K562 (cell line): ENCODE measurements around the gene MEIS1. TPM values are rescaled to one million over a fixed set of nuclear protein-coding genes. Genes with fewer than 3 reads are reported as not detected.

Experiments
- CCNT2 ChIP-seq: IDR thresholded peaks from 2 replicates; pipeline ENCODE4 v1.6.1; 2011; ENCODE audit warnings: borderline replicate concordance, low read depth, mild to moderate bottlenecking, moderate library complexity, mixed read lengths, low read length; ENCODE audit not compliant: insufficient read length; ENCODE audit errors: extremely low read depth
- KDM4B ChIP-seq, 2 experiments: fragments of 450-650 bp in 1 of 2; sonication (generic) in 1 of 2; IDR thresholded peaks; 2 replicates each; pipeline ENCODE4 v1.6.1; 2016 to 2017; ENCODE audit warnings: borderline replicate concordance in 2 of 2, antibody characterized with exemption in 1 of 2, low read depth in 1 of 2, mild to moderate bottlenecking in 1 of 2
- KLF10 ChIP-seq: fragments of 250-450 bp; sonication (Bioruptor Pico); IDR thresholded peaks from 2 replicates; pipeline ENCODE4 v1.6.1; 2021; ENCODE audit warnings: matching md5 sums
- MAZ ChIP-seq, 2 experiments: fragments of 450-650 bp in 1 of 2; sonication (generic) in 1 of 2; formaldehyde crosslinking; IDR thresholded peaks in 1 of 2; conservative IDR thresholded peaks in 1 of 2; 2 replicates each; pipeline versions ENCODE4 v1.4.0 to v1.5.0; 2020; ENCODE audit warnings: mild to moderate bottlenecking in 1 of 2, missing genetic modification reagents in 1 of 2
- MCM3 ChIP-seq: fragments of 450-650 bp; IDR thresholded peaks from 2 replicates; pipeline ENCODE4 v1.6.1; 2016
- MEIS2 ChIP-seq: fragments of 450-650 bp; IDR thresholded peaks from 2 replicates; pipeline ENCODE4 v1.6.1; 2014; ENCODE audit warnings: mild to moderate bottlenecking; ENCODE audit not compliant: partially characterized antibody
- NR2C2 ChIP-seq, 2 experiments: fragments of 200-800 bp in 1 of 2; sonication (Bioruptor generic) in 1 of 2; sonication (generic) in 1 of 2; formaldehyde crosslinking in 1 of 2; IDR thresholded peaks; 2 replicates each; pipeline versions ENCODE4 v1.6.1 to v1.8.0; 2016 to 2022; ENCODE audit warnings: mild to moderate bottlenecking in 1 of 2, missing compliant biosample characterization in 1 of 2, missing genetic modification characterization in 1 of 2, missing genetic modification reagents in 1 of 2
- PRDM10 ChIP-seq: fragments of 450-650 bp; IDR thresholded peaks from 2 replicates; pipeline ENCODE4 v1.6.1; 2018; ENCODE audit not compliant: partially characterized antibody
- ZFPM2 ChIP-seq: fragments of 250-450 bp; sonication (Bioruptor Pico); IDR thresholded peaks from 2 replicates; pipeline ENCODE4 v1.5.1; 2022; ENCODE audit warnings: mild to moderate bottlenecking
- ZNF407 ChIP-seq: fragments of 450-650 bp; IDR thresholded peaks from 2 replicates; pipeline ENCODE4 v1.6.1; 2016; ENCODE audit warnings: low read depth
- polyA plus RNA-seq, 8 experiments: library from polyadenylated mRNA; depleted of rRNA in 4 of 8; stranded (reverse) in 5 of 8; unstranded in 3 of 8; fragments of >200 nt; fragmentation: Nextera tagmentation in 2 of 8; fragmentation: Illumina TruSeq in 1 of 8; extraction: Ambion mirVana in 2 of 8; extraction: Trizol in 1 of 8; gene quantifications; 2 replicates each; pipeline versions ENCODE4 v1.2.1 to v1.2.3, GENCODE V29; 2011 to 2014; ENCODE audit warnings: inconsistent platforms in 1 of 8, missing spikeins in 1 of 8
- total RNA-seq, 7 experiments: library from RNA; depleted of rRNA in 6 of 7; stranded (reverse); fragments of >200 nt in 6 of 7; fragmentation: Illumina TruSeq in 2 of 7; extraction: Trizol in 2 of 7; gene quantifications; 2 replicates each; pipeline versions ENCODE4 v1.2.1 to v1.2.3, GENCODE V29; 2011 to 2021; ENCODE audit warnings: low replicate concordance in 1 of 7

MEIS1 gene
- total and polyA plus RNA-seq, 9 of the 15 experiments (the other 6 are each of a cell fraction or from before 2014, with no cell fraction given), result 2.3 to 9.0 (median 5.9) TPM

GRCh38 chr2:66566726-66567399 is 131.9 kb downstream of the MEIS1 start (continued):
- TF ChIP-seq MAZ (CRISPR knock-in tag; conservative IDR thresholded peaks at IDR 0.05 in 1 of 2, IDR thresholded peaks at IDR 0.05 in 1 of 2), result no peak
- no peak for TF ChIP-seq ZFPM2 (CRISPR knock-in tag)
- no peak for TF ChIP-seq NR2C2 (CRISPR knock-in tag; IDR thresholded peaks at IDR 0.05)
- peak; percentile 41 for TF ChIP-seq NR2C2 (tag; IDR thresholded peaks at IDR 0.05)
- TF ChIP-seq CCNT2, result no peak
- no peak for TF ChIP-seq KLF10 (CRISPR knock-in tag)
- TF ChIP-seq PRDM10, result peak; percentile 96
- TF ChIP-seq MEIS2, result peak; percentile 77
- no peak for TF ChIP-seq KDM4B (IDR thresholded peaks at IDR 0.05; ENCODE audit: borderline replicate concordance in 2 of 2, low read depth in 1 of 2)
- TF ChIP-seq ZNF407, result no peak
- no peak for TF ChIP-seq MCM3
